ENCODE measurements around the gene CMSS1.

CMSS1 gene

DNA sequence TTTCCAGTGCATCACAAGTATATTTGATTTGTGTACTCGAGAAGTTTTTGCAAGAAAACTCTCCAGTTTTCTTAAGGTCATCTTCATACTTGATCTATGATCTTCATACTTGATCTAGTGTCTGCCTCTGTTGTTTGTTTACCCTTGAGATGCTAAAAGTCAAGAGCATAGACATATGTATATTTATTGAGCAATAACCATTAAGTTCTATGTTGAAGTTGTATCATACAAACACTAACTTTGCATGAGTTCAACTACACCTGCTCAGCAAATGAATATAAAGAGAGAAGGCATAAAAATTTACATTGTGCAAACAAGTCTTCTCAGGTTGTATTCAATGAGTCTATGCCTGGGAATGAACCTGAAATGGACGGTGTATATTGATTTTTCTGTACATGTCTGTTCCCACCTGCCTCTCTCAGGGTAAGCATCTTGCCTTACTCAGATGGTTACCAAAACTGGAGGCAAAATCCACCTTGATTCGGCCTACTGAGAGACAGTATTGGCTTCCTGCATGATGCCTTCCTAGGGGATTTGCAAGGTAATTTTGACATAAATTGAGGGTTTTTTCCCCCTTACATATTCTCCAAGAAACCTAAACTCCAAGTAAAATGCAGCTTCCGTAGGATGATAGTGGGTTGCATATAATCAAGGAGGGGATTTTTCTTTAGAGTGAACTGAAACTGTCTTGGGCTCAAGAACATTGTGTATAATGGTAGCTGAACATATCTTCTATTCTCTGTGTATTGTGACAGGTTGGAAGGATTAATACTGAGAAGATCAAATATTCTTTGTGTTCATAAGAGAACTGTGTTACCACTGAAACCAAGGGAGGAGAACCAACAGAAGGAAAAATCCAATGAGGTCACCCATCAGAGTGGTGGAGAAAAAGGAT, 186.2 kb downstream of the CMSS1 start:
- TF ChIP-seq, protein P1, sequence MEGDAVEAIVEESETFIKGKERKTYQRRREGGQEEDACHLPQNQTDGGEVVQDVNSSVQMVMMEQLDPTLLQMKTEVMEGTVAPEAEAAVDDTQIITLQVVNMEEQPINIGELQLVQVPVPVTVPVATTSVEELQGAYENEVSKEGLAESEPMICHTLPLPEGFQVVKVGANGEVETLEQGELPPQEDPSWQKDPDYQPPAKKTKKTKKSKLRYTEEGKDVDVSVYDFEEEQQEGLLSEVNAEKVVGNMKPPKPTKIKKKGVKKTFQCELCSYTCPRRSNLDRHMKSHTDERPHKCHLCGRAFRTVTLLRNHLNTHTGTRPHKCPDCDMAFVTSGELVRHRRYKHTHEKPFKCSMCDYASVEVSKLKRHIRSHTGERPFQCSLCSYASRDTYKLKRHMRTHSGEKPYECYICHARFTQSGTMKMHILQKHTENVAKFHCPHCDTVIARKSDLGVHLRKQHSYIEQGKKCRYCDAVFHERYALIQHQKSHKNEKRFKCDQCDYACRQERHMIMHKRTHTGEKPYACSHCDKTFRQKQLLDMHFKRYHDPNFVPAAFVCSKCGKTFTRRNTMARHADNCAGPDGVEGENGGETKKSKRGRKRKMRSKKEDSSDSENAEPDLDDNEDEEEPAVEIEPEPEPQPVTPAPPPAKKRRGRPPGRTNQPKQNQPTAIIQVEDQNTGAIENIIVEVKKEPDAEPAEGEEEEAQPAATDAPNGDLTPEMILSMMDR (IDR thresholded peaks at IDR 0.05; ENCODE audit: control extremely low read depth, extremely low read depth, low read depth, missing control alignments): no peak
- peak; percentile 18 for DNase-seq (ENCODE audit: extremely low spot score)
- ChIA-PET POLR2A (no interaction called here), CTCF (interaction anchor here (0.7 to 1.4 kb wide), 3 partner anchors 18 to 40 kb away, joined by 3 read pairs; no protein-coding TSS in a partner anchor)

DNA sequence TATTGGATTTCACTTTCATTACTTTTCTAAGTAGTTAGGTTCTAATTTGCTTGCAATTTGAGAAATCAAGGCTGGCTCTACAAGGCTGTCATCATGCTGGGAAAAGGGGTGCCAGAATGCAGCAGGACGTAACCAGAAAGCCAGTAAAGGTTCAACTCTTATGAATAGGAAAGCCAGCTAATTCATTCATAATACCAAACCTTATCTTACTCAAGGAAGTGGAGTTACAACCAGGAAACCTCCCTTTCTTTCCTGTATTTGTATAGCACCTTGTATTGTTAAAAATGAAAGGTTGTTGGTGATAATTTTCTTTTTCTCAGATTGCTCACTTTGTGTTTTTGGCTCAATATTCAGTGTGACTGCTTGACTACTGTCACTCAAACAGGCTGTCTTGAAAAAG, 187.3 kb downstream of the CMSS1 start:
- DNase-seq (ENCODE audit: extremely low spot score): no peak
- ChIA-PET CTCF (interaction anchor here (1.3 kb wide), 1 partner anchor 16 kb away, joined by 3 read pairs; no protein-coding TSS in a partner anchor), POLR2A (no interaction called here)
- TF ChIP-seq, protein P1 (IDR thresholded peaks at IDR 0.05; ENCODE audit: control extremely low read depth, extremely low read depth, low read depth, missing control alignments): no peak

DNA sequence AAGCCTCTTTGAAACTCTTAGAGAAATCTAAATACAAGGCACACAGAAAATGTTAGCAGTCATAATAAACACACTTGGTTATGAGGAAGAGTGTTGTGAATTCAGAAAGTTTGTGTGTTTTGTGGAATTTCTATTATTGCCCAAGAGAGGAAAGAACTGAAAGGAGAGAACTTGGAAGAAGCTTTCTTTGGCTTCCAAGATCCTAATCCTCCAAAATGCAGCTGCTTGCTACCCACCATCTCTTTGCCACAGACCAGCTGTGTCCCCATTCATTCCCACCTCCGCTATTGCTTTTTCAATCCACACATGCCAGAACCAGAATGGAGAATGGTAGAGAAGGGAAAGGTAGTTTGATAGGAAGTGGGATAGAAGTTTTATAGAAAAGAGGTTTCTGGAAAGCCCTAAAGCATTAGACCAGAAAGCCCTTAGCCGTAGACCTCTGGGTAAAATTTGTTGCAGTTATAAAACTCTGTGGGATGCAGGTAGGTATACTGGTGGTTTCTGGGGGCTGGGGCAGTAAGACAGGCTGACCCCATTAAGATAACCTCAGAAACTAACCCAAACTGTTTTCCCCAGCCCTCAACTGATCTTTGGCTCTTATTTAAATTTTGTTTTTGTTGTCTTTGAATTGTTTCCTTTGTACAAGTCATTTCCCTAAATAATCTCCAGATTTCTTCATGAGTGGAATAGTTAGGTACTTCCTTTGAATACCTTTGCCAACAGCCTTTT, 188.2 kb downstream of the CMSS1 start:
- DNase-seq (ENCODE audit: extremely low spot score): no peak
- POLR2A ChIA-PET: no interaction called here
- CTCF ChIA-PET: interaction anchor here (1.1 to 2.0 kb wide), 4 partner anchors 10 to 174 kb away, joined by 3 to 8 read pairs (median 4); no protein-coding TSS in a partner anchor
- TF ChIP-seq, protein P1 (IDR thresholded peaks at IDR 0.05; ENCODE audit: control extremely low read depth, extremely low read depth, low read depth, missing control alignments): no peak

DNA sequence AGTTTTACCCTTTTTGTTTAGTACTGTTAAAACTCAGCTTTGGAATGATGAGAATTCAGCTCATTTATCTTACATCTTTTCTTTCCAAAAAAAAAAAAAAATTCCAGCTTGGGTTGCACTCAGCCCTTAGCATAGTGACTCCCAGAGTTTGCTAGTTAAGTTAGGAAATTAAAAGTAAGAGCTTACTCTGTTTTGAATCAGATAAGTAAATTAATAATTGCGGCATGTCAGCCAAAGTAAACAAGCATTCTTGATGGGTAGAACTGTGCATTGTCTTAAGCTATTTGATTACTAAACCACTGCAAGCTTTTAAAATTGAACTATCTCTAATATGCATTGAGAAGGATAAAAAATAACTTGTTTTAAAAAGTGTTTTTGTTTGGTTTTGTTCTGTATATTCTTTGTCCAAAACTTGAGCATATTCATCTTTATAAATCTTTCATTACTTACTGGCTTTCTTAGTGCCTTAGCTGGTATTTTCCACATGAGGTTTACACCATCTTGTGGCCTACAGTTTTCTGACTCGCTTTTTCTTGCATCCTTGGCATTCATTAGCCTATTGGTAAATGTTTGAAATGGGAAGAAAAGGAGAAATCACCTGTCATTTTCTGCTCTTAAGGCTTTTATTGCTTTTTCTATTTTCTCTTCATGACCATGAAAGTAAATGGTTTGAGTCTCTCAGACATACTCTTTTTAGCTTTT, 189.1 kb downstream of the CMSS1 start:
- ChIA-PET CTCF (interaction anchor here (1.1 to 2.0 kb wide), 6 partner anchors 8 to 175 kb away, joined by 3 to 8 read pairs (median 3); no protein-coding TSS in a partner anchor), POLR2A (no interaction called here)
- no peak for DNase-seq (ENCODE audit: extremely low spot score)
- TF ChIP-seq, protein P1 (IDR thresholded peaks at IDR 0.05; ENCODE audit: control extremely low read depth, extremely low read depth, low read depth, missing control alignments): no peak

DNA sequence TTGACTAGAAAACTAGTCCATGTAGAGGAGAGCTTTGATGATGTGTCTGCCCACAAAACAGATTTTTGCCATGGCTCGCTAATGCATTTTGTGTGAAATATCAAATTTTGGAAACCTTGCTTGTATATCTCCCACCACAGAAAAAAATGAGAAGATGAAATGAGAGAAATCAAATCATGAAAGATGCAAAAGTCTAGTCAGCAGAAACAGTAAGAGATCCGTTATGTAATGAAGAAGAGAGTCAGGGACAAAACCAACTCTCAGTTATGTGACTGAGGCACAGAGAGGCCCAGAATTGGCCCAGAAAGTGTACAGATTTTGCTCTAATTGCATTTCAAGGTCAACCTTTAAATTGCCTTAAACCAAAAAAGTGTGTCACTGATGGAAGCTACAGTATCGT, 189.7 kb downstream of the CMSS1 start:
- DNase-seq (ENCODE audit: extremely low spot score): no peak
- CTCF ChIA-PET: interaction anchor here (1.0 to 2.0 kb wide), 7 partner anchors 9 to 175 kb away, joined by 3 to 8 read pairs (median 3); no protein-coding TSS in a partner anchor
- POLR2A ChIA-PET: no interaction called here
- TF ChIP-seq, protein P1 (IDR thresholded peaks at IDR 0.05; ENCODE audit: control extremely low read depth, extremely low read depth, low read depth, missing control alignments): no peak
